Forelimb muscle (tissue), 1 donor: Measurements from ENCODE around the gene ARHGAP5. TPM values are rescaled to one million over a fixed set of nuclear protein-coding genes. Genes with fewer than 3 reads are reported as not detected.
A peak's percentile ranks its signal among the peaks of the same experiment; 100 is the strongest.

Experiments
- DNase-seq: peaks from one replicate; pipeline ENCODE4 v3.0.0-alpha.2; 2013; ENCODE audit warnings: low read depth
- polyA plus RNA-seq: library from polyadenylated mRNA; unstranded; fragments of 120-200 nt; gene quantifications from one replicate; pipeline ENCODE4 v1.2.1, GENCODE V29; 2013; ENCODE audit not compliant: insufficient read length

Gene ARHGAP5
- polyA plus RNA-seq, 1 donor: 38.6 TPM

- DNase-seq: no peak
Observed at GRCh38 chr14:32075672-32076277, 1.3 kb upstream of the ARHGAP5 start.

GRCh38 chr14:32076278-32077080, 625 bp upstream of the ARHGAP5 start:
- peak; percentile 94 for DNase-seq

GRCh38 chr14:32078023-32078857, 1.1 kb downstream of the ARHGAP5 start:
- DNase-seq: peak; percentile 31

GRCh38 chr14:32078858-32079216, 1.7 kb downstream of the ARHGAP5 start:
- DNase-seq: no peak

GRCh38 chr14:32079264-32079663, 2.2 kb downstream of the ARHGAP5 start:
- DNase-seq: no peak

- DNase-seq: no peak
Observed at GRCh38 chr14:32080001-32080510, 3.0 kb downstream of the ARHGAP5 start.

- DNase-seq: no peak
Observed at GRCh38 chr14:32081901-32082300, 4.8 kb downstream of the ARHGAP5 start.

- no peak for DNase-seq
Observed at GRCh38 chr14:32083315-32083624, 6.2 kb downstream of the ARHGAP5 start.

GRCh38 chr14:32083789-32084188, 6.7 kb downstream of the ARHGAP5 start:
- DNase-seq: no peak

GRCh38 chr14:32085182-32085844, 8.2 kb downstream of the ARHGAP5 start:
- no peak for DNase-seq

GRCh38 chr14:32085845-32086383, 8.8 kb downstream of the ARHGAP5 start:
- DNase-seq: no peak

GRCh38 chr14:32087173-32087861, 10.2 kb downstream of the ARHGAP5 start:
- no peak for DNase-seq

GRCh38 chr14:32087907-32088306, 10.8 kb downstream of the ARHGAP5 start:
- no peak for DNase-seq

- no peak for DNase-seq
Observed at GRCh38 chr14:32090686-32091085, 13.6 kb downstream of the ARHGAP5 start.

GRCh38 chr14:32099473-32099872, 22.4 kb downstream of the ARHGAP5 start:
- no peak for DNase-seq

GRCh38 chr14:32100175-32100574, 23.1 kb downstream of the ARHGAP5 start:
- DNase-seq: no peak

GRCh38 chr14:32102152-32102787, 25.2 kb downstream of the ARHGAP5 start:
- DNase-seq: no peak

- no peak for DNase-seq
Observed at GRCh38 chr14:32102968-32103367, 25.9 kb downstream of the ARHGAP5 start.

GRCh38 chr14:32104308-32104707, 27.2 kb downstream of the ARHGAP5 start:
- DNase-seq: no peak

GRCh38 chr14:32104803-32105202, 27.7 kb downstream of the ARHGAP5 start:
- no peak for DNase-seq
